Upper lobe of right lung (tissue), 1 donor: ENCODE measurements around the gene KCTD2. TPM values are rescaled to one million over a fixed set of nuclear protein-coding genes. Genes with fewer than 3 reads are reported as not detected.

ENCODE experiments used
- ATAC-seq: fragments of 200-7000 bp; cut with Tn5 transposase; one replicate; pipeline ENCODE4 v1.9.1; 2020; ENCODE audit warnings: mild to moderate bottlenecking, moderate library complexity
- DNase-seq: peaks from one replicate; pipeline ENCODE4 v3.0.0-alpha.2; 2020
- H3K27ac ChIP-seq: fragments of 200-600 bp; one replicate; pipeline ENCODE4 v1.8.0; 2022
- H3K27me3 ChIP-seq: fragments of 200-600 bp; one replicate; pipeline ENCODE4 v1.8.0; 2022; ENCODE audit warnings: mild to moderate bottlenecking
- H3K36me3 ChIP-seq: fragments of 200-600 bp; one replicate; pipeline ENCODE4 v1.8.0; 2022
- H3K4me1 ChIP-seq: fragments of 200-600 bp; one replicate; pipeline ENCODE4 v1.8.0; 2022
- H3K4me3 ChIP-seq: fragments of 200-600 bp; one replicate; pipeline ENCODE4 v1.8.0; 2022; ENCODE audit warnings: mild to moderate bottlenecking
- H3K9me3 ChIP-seq: fragments of 200-600 bp; one replicate; pipeline ENCODE4 v1.8.0; 2022
- intact Hi-C: fragments of 100-400 bp; cut with DNase I; formaldehyde crosslinking; loops from one replicate; pipeline ENCODE4 v1.11.0; 2022
- total RNA-seq: library from RNA; stranded (reverse); fragmentation: NEBNext Ultra II Directional; extraction: Animal tissue kit (Norgen Biotek cat#: 25700); gene quantifications from one replicate; pipeline ENCODE4 v1.2.1, GENCODE V29; 2021
- TF ChIP-seq, protein P1 (sequence below): fragments of 200-600 bp; IDR thresholded peaks from one replicate; pipeline ENCODE4 v1.8.0; 2022; ENCODE audit warnings: antibody characterized with exemption
- donor health status: DM: no; HTN: yes; CAD: no; lungs with severe emphysema.

KCTD2 gene
- total RNA-seq, 1 donor from 2014 or later, result 25.3 TPM

GRCh38 chr17:75012346-75013091 lies 34.5 kb upstream of the KCTD2 start, which contains the start of gene MRPL58:
MRPL58 (plus strand) TSS chr17:75012670; CDS start chr17:75012687, 17 bp downstream.
- H3K4me3 ChIP-seq, result peak within 1 kb of the TSS; percentile 85
- DNase-seq, result peak; percentile 93
- peak within 1 kb of the TSS; percentile 90 for H3K27ac ChIP-seq
- peak; percentile 98 for ATAC-seq
- intact Hi-C loops, result loop anchor here (10.0 kb wide), 1 partner anchor 48 kb away; no protein-coding TSS in a partner anchor
- no peaks in the 10 kb centered on the region for H3K27me3 ChIP-seq
- TF ChIP-seq, protein P1, sequence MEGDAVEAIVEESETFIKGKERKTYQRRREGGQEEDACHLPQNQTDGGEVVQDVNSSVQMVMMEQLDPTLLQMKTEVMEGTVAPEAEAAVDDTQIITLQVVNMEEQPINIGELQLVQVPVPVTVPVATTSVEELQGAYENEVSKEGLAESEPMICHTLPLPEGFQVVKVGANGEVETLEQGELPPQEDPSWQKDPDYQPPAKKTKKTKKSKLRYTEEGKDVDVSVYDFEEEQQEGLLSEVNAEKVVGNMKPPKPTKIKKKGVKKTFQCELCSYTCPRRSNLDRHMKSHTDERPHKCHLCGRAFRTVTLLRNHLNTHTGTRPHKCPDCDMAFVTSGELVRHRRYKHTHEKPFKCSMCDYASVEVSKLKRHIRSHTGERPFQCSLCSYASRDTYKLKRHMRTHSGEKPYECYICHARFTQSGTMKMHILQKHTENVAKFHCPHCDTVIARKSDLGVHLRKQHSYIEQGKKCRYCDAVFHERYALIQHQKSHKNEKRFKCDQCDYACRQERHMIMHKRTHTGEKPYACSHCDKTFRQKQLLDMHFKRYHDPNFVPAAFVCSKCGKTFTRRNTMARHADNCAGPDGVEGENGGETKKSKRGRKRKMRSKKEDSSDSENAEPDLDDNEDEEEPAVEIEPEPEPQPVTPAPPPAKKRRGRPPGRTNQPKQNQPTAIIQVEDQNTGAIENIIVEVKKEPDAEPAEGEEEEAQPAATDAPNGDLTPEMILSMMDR, result peak; percentile 62
- H3K36me3 ChIP-seq, result peaks cover 12% of the 10 kb centered on the region
- no peaks in the 10 kb centered on the region for H3K9me3 ChIP-seq
- H3K4me1 ChIP-seq, result peaks cover 16% of the 10 kb centered on the region

DNA sequence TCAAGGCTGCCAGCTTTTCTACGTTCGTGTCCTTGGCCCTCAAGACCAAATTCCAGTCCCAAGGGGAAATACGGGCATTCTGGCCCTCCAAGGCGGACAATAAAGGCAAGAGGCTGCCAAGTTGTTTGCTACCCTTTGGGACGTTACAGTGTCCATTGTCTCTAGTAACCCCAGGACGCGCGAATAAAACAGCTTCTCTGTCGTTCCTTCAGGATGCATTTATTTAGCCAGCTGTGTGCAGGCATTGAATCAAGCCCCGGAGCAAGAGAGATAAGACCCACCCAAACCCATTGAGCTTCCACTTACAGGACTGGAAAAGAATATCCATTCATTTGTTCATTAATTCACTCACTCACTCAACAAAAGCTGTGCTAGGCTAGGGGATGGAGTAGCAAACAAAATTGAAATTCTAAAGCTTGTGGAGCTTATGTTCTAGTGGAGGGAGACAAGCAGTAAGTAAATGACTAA lies 33.9 kb upstream of the KCTD2 start:
- Histone ChIP-seq H3K4me1 (peaks cover 16% of the 10 kb centered on the region), H3K9me3 (no peaks in the 10 kb centered on the region), H3K27me3 (no peaks in the 10 kb centered on the region), H3K27ac (peak overlapping the region; percentile 90), H3K4me3 (peak overlapping the region; percentile 85), H3K36me3 (peaks cover 14% of the 10 kb centered on the region)
- intact Hi-C loops, result loop anchor here (10.0 kb wide), 1 partner anchor 48 kb away; no protein-coding TSS in a partner anchor
- ATAC-seq (no peak), DNase-seq (no peak)
- TF ChIP-seq, protein P1, result no peak

GRCh38 chr17:75019146-75019545 lies 27.9 kb upstream of the KCTD2 start:
- TF ChIP-seq, protein P1, result no peak
- Histone ChIP-seq H3K27me3 (no peaks in the 10 kb centered on the region), H3K4me3 (no peak overlapping the region), H3K9me3 (no peaks in the 10 kb centered on the region), H3K4me1 (no peaks in the 10 kb centered on the region), H3K27ac (no peak overlapping the region), H3K36me3 (peaks cover 56% of the 10 kb centered on the region)
- intact Hi-C loops, result loop anchor here (10.0 kb wide), 1 partner anchor 54 kb away; no protein-coding TSS in a partner anchor
- no peak for ATAC-seq
- no peak for DNase-seq

- TF ChIP-seq, protein P1, result no peak
- no peak overlapping the region for H3K27ac ChIP-seq
- intact Hi-C loops, result loop anchor here (10.0 kb wide), 1 partner anchor 55 kb away; no protein-coding TSS in a partner anchor
- H3K36me3 ChIP-seq, result peaks cover 56% of the 10 kb centered on the region
- no peaks in the 10 kb centered on the region for H3K27me3 ChIP-seq
- ATAC-seq (no peak), DNase-seq (no peak)
- no peaks in the 10 kb centered on the region for H3K4me1 ChIP-seq
- no peaks in the 10 kb centered on the region for H3K9me3 ChIP-seq
- no peak overlapping the region for H3K4me3 ChIP-seq
Observed at GRCh38 chr17:75019710-75020109, 27.3 kb upstream of the KCTD2 start.

DNA sequence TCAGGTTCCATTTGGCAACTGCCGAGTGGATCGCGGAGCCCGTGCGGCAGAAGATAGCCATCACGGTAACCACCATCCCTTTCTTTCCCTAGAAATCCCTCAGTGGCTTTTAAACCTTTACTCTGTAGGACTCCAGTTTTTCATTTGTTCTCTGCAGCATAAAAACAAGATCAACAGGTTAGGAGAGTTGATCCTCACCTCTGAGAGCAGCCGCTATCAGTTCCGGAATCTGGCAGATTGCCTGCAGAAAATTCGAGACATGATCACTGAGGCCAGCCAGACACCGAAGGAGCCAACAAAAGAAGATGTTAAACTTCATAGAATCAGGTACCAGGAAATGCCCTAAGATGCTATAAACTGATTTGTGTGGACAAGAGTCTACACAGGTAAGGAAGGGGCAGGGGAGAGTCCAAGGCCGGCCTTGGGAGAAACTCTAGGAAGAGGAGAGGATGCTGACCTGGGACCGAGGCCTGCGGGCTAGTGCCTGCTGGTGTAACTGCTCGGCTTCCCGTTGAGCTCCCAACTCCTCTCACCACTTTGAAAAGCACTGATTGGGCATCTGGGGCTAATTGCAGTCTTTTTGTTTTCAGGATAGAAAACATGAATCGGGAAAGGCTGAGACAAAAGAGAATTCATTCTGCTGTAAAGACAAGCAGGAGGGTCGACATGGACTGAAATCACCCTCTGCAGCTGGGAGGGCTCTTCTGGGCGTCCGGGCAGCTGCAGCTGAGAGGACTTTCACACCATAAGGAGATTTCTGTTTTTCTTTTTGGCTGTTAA lies 26.5 kb upstream of the KCTD2 start:
- H3K27me3 ChIP-seq, result no peaks in the 10 kb centered on the region
- H3K36me3 ChIP-seq, result peaks cover 56% of the 10 kb centered on the region
- TF ChIP-seq, protein P1, result no peak
- H3K4me1 ChIP-seq, result no peaks in the 10 kb centered on the region
- no peak overlapping the region for H3K27ac ChIP-seq
- ATAC-seq (no peak), DNase-seq (no peak)
- H3K9me3 ChIP-seq, result no peaks in the 10 kb centered on the region
- intact Hi-C loops, result no loop called here
- H3K4me3 ChIP-seq, result no peak overlapping the region
